BJ (cell line): Measurements from ENCODE around the gene GHRHR. TPM values are rescaled to one million over a fixed set of nuclear protein-coding genes. Genes with fewer than 3 reads are reported as not detected.

Source experiments
- CTCF ChIA-PET: fragments of 350-600 bp; formaldehyde crosslinking; extraction: SDS; loops from one replicate; lab custom pipeline; 2021; ENCODE audit warnings: antibody characterized with exemption, inconsistent platforms; lab: Yijun Ruan, JAX
- POLR2A ChIA-PET: fragments of 300-600 bp; sonication (Branson Sonifier 250); formaldehyde crosslinking; extraction: SDS; loops from one replicate; lab custom pipeline; 2021; ENCODE audit warnings: antibody characterized with exemption; lab: Charles Lee
- DNase-seq: peaks from one replicate; pipeline ENCODE4 v3.0.0-alpha.2; 2011; ENCODE audit warnings: low read depth
- H3K27me3 ChIP-seq: 2 replicates; pipeline ENCODE4 v1.6.0; 2011; ENCODE audit warnings: low read length; ENCODE audit not compliant: control insufficient read depth, insufficient read depth
- H3K36me3 ChIP-seq: 2 replicates; pipeline ENCODE4 v1.5.1; 2011; ENCODE audit warnings: low read length; ENCODE audit not compliant: control insufficient read depth, insufficient read depth
- H3K4me3 ChIP-seq: 2 replicates; pipeline ENCODE4 v1.5.1; 2011; ENCODE audit warnings: low read depth, mild to moderate bottlenecking, control low read depth, low read length
- CTCF ChIP-seq: IDR thresholded peaks from 2 replicates; pipeline ENCODE4 v1.5.1; 2011; ENCODE audit warnings: low read depth, mild to moderate bottlenecking, control low read depth, inconsistent platforms, low read length, moderate library complexity; ENCODE audit not compliant: insufficient read depth
- polyA plus RNA-seq: library from polyadenylated mRNA; depleted of rRNA; stranded (reverse); fragments of >200 nt; gene quantifications from 2 replicates; pipeline ENCODE4 v1.2.3, GENCODE V29; 2011

Gene GHRHR
- polyA plus RNA-seq, 1 experiment = not detected

GRCh38 chr7:31022726-31023125, 59.0 kb downstream of the GHRHR start:
- DNase-seq = no peak
- H3K27me3 ChIP-seq = peaks cover 4% of the 10 kb centered on the region; the same call in 1 of the 2 replicates
- CTCF ChIA-PET = no interaction called here
- POLR2A ChIA-PET = no interaction called here
- no peak overlapping the region for H3K4me3 ChIP-seq
- no peaks in the 10 kb centered on the region for H3K36me3 ChIP-seq
- no peak for TF ChIP-seq CTCF

GRCh38 chr7:31023877-31024276, 60.1 kb downstream of the GHRHR start:
- no peak for DNase-seq
- Histone ChIP-seq H3K27me3 (peaks cover 4% of the 10 kb centered on the region; the same call in 1 of the 2 replicates), H3K4me3 (no peak overlapping the region), H3K36me3 (no peaks in the 10 kb centered on the region)
- ChIA-PET POLR2A (no interaction called here), CTCF (no interaction called here)
- TF ChIP-seq CTCF = no peak

- Histone ChIP-seq H3K36me3 (no peaks in the 10 kb centered on the region), H3K27me3 (peaks cover 4% of the 10 kb centered on the region; the same call in 1 of the 2 replicates), H3K4me3 (no peak overlapping the region)
- no peak for DNase-seq
- ChIA-PET CTCF (interaction anchor here (3.5 kb wide), 1 partner anchor 95 kb away, joined by 14 read pairs; no protein-coding TSS in a partner anchor), POLR2A (no interaction called here)
- no peak for TF ChIP-seq CTCF
These were observed 63.6 kb downstream of the GHRHR start for GRCh38 chr7:31027161-31027965.

- TF ChIP-seq CTCF = no peak
- no peak for DNase-seq
- ChIA-PET CTCF (interaction anchor here (3.5 kb wide), 1 partner anchor 95 kb away, joined by 14 read pairs; no protein-coding TSS in a partner anchor), POLR2A (no interaction called here)
- Histone ChIP-seq H3K36me3 (no peaks in the 10 kb centered on the region), H3K27me3 (peaks cover 4% of the 10 kb centered on the region; the same call in 1 of the 2 replicates), H3K4me3 (no peak overlapping the region)
These were observed 64.3 kb downstream of the GHRHR start for GRCh38 chr7:31028006-31028405.

GRCh38 chr7:31028417-31028992, 64.8 kb downstream of the GHRHR start:
- Histone ChIP-seq H3K4me3 (no peak overlapping the region), H3K36me3 (no peaks in the 10 kb centered on the region), H3K27me3 (peaks cover 4% of the 10 kb centered on the region; the same call in 1 of the 2 replicates)
- no peak for DNase-seq
- POLR2A ChIA-PET = no interaction called here
- CTCF ChIA-PET = no interaction called here
- no peak for TF ChIP-seq CTCF
